GM23338 (cell line): Measurements from ENCODE around the gene DMTF1. TPM values are rescaled to one million over a fixed set of nuclear protein-coding genes. Genes with fewer than 3 reads are reported as not detected.

Experiments used
- ATAC-seq: fragments of 200-7000 bp; cut with Tn5 transposase; 3 replicates; pipeline ENCODE4 v1.9.1; 2020
- DNase-seq: peaks from one replicate; pipeline ENCODE4 v3.0.0-alpha.2; 2015; ENCODE audit warnings: low spot score
- H2AFZ ChIP-seq: fragments of 200-600 bp; sonication (generic); 2 replicates; pipeline ENCODE4 v1.8.0; 2016; ENCODE audit warnings: antibody characterized with exemption, mild to moderate bottlenecking, moderate library complexity
- H3F3A ChIP-seq: fragments of 200-600 bp; sonication (generic); replicated peaks from 2 replicates; pipeline ENCODE4 v1.8.0; 2017; ENCODE audit warnings: antibody characterized with exemption, mixed run types, low read depth
- H3K27ac ChIP-seq: fragments of 200-600 bp; sonication (generic); 2 replicates; pipeline ENCODE4 v1.6.1; 2016; ENCODE audit warnings: low read depth
- H3K27me3 ChIP-seq: fragments of 200-600 bp; sonication (generic); 2 replicates; pipeline ENCODE4 v1.8.0; 2016; ENCODE audit warnings: mild to moderate bottlenecking, mixed run types, moderate library complexity; ENCODE audit not compliant: insufficient read depth
- H3K36me3 ChIP-seq: fragments of 200-600 bp; sonication (generic); 2 replicates; pipeline ENCODE4 v1.8.0; 2016; ENCODE audit warnings: mild to moderate bottlenecking; ENCODE audit not compliant: insufficient read depth
- H3K4me1 ChIP-seq: fragments of 200-600 bp; sonication (generic); 2 replicates; pipeline ENCODE4 v1.8.0; 2016; ENCODE audit warnings: mild to moderate bottlenecking, moderate library complexity; ENCODE audit not compliant: insufficient read depth
- H3K4me2 ChIP-seq: fragments of 200-600 bp; sonication (generic); 2 replicates; pipeline ENCODE4 v1.7.1; 2017; ENCODE audit warnings: mixed run types
- H3K4me3 ChIP-seq: fragments of 200-600 bp; sonication (generic); 2 replicates; pipeline ENCODE4 v1.6.1; 2016; ENCODE audit warnings: mixed run types
- H3K79me2 ChIP-seq: fragments of 200-600 bp; sonication (generic); replicated peaks from 2 replicates; pipeline ENCODE4 v1.8.0; 2017; ENCODE audit warnings: mild to moderate bottlenecking; ENCODE audit not compliant: insufficient read depth
- H3K9me2 ChIP-seq: fragments of 200-600 bp; sonication (generic); 2 replicates; pipeline ENCODE4 v1.8.0; 2017; ENCODE audit not compliant: insufficient read depth
- H4K20me1 ChIP-seq: fragments of 200-600 bp; sonication (generic); replicated peaks from 2 replicates; pipeline ENCODE4 v1.8.0; 2017; ENCODE audit warnings: mild to moderate bottlenecking; ENCODE audit not compliant: insufficient read depth
- H3K27ac Mint-ChIP-seq: 2 replicates; pipeline ENCODE4 v1.8.0; 2020; ENCODE audit warnings: inconsistent platforms, mild to moderate bottlenecking, moderate library complexity, mixed read lengths
- H3K27me3 Mint-ChIP-seq: 3 replicates; pipeline ENCODE4 v1.8.0; 2022; ENCODE audit warnings: low read depth, mild to moderate bottlenecking, moderate library complexity, mixed read lengths, inconsistent platforms; ENCODE audit not compliant: insufficient read depth, poor library complexity
- H3K36me3 Mint-ChIP-seq: 3 replicates; pipeline ENCODE4 v1.8.0; 2021; ENCODE audit warnings: low read depth, mild to moderate bottlenecking, inconsistent platforms, moderate library complexity, mixed read lengths
- H3K4me1 Mint-ChIP-seq: 3 replicates; pipeline ENCODE4 v1.8.0; 2020; ENCODE audit warnings: mild to moderate bottlenecking, inconsistent platforms, mixed read lengths
- H3K4me3 Mint-ChIP-seq: 3 replicates; pipeline ENCODE4 v1.8.0; 2021; ENCODE audit warnings: moderate library complexity, mild to moderate bottlenecking, inconsistent platforms, mixed read lengths
- H3K9me3 Mint-ChIP-seq: 3 replicates; pipeline ENCODE4 v1.8.0; 2020; ENCODE audit warnings: moderate library complexity, mild to moderate bottlenecking, inconsistent platforms, mixed read lengths
- CTCF ChIP-seq, 2 experiments: fragments of 200-600 bp in 1 of 2; sonication (generic) in 1 of 2; conservative IDR thresholded peaks; 2 replicates each; pipeline versions ENCODE4 v1.5.1 to v1.6.1; 2016 to 2017; ENCODE audit warnings: antibody characterized with exemption in 2 of 2, low read depth in 2 of 2, mild to moderate bottlenecking in 2 of 2, moderate library complexity in 1 of 2
- ETS1 ChIP-seq: IDR thresholded peaks from 2 replicates; pipeline ENCODE4 v1.6.1; 2016; ENCODE audit warnings: antibody characterized with exemption
- JUNB ChIP-seq: IDR thresholded peaks from one replicate; pipeline ENCODE4 v1.6.1; 2016; ENCODE audit warnings: antibody characterized with exemption; ENCODE audit not compliant: unreplicated experiment
- NANOG ChIP-seq: IDR thresholded peaks from 2 replicates; pipeline ENCODE4 v1.6.1; 2016; ENCODE audit warnings: antibody characterized with exemption, borderline replicate concordance
- POLR2AphosphoS5 ChIP-seq: IDR thresholded peaks from 2 replicates; pipeline ENCODE4 v1.6.1; 2016; ENCODE audit warnings: antibody characterized with exemption, low read depth
- ZNF114 ChIP-seq: fragments of 250-450 bp; sonication (Bioruptor Pico); IDR thresholded peaks from 2 replicates; pipeline ENCODE4 v1.5.0; 2020; ENCODE audit warnings: mild to moderate bottlenecking, moderate library complexity
- ZNF462 ChIP-seq: fragments of 250-450 bp; sonication (Bioruptor Pico); IDR thresholded peaks from 2 replicates; pipeline ENCODE4 v1.5.0; 2020; ENCODE audit warnings: mild to moderate bottlenecking, moderate library complexity
- polyA plus RNA-seq: library from polyadenylated mRNA; unstranded; fragments of >200 nt; fragmentation: Nextera tagmentation; extraction: Ambion mirVana; gene quantifications from 2 replicates; pipeline ENCODE4 v1.2.1, GENCODE V29; 2016
- total RNA-seq: library from RNA; depleted of rRNA; stranded (reverse); fragments of >200 nt; shearing (Covaris generic); gene quantifications from 2 replicates; pipeline ENCODE4 v1.2.3, GENCODE V29; 2014

Gene DMTF1
- total and polyA plus RNA-seq, 2 experiments from 2014 or later, result 60.4 to 114 TPM

- no peak for TF ChIP-seq ZNF462 (CRISPR knock-in tag)
- TF ChIP-seq ETS1, result no peak
- no peak for TF ChIP-seq JUNB
- TF ChIP-seq NANOG, result no peak
Measured at GRCh38 chr7:87226495-87226894, 74.2 kb downstream of the DMTF1 start (continued).

GRCh38 chr7:87231258-87231657 lies 79.0 kb downstream of the DMTF1 start:
- Mint-ChIP-seq H3K27me3 (peaks cover 3% of the 10 kb centered on the region), H3K4me1 (no peaks in the 10 kb centered on the region), H3K36me3 (no peaks in the 10 kb centered on the region), H3K4me3 (no peak overlapping the region), H3K27ac (no peak overlapping the region), H3K9me3 (no peaks in the 10 kb centered on the region)
- Histone ChIP-seq H3K79me2 (no peaks in the 10 kb centered on the region), H3F3A (no peaks in the 10 kb centered on the region), H3K27me3 (no peaks in the 10 kb centered on the region), H3K4me2 (no peak overlapping the region), H3K4me3 (no peak overlapping the region), H3K9me2 (no peaks in the 10 kb centered on the region), H3K27ac (no peak overlapping the region), H2AFZ (no peak overlapping the region), H4K20me1 (no peaks in the 10 kb centered on the region), H3K36me3 (no peaks in the 10 kb centered on the region), H3K4me1 (no peaks in the 10 kb centered on the region)
- ATAC-seq (no peak), DNase-seq (no peak)
- TF ChIP-seq ZNF114, result no peak
- no peak for TF ChIP-seq POLR2AphosphoS5
- TF ChIP-seq CTCF (conservative IDR thresholded peaks at IDR 0.05; ENCODE audit: low read depth in 2 of 2), result no peak
- TF ChIP-seq JUNB, result no peak
- TF ChIP-seq ZNF462 (CRISPR knock-in tag), result no peak
